NCI-H146 treated with DMSO at 0.1 percent for 48 hours (cell line): ENCODE measurements around the gene CGNL1.

Source experiments
- DNase-seq: peaks from one replicate; lab custom pipeline; 2025; ENCODE audit not compliant: unreplicated experiment; lab: John Stamatoyannopoulos, UW

The CGNL1 gene

DNA sequence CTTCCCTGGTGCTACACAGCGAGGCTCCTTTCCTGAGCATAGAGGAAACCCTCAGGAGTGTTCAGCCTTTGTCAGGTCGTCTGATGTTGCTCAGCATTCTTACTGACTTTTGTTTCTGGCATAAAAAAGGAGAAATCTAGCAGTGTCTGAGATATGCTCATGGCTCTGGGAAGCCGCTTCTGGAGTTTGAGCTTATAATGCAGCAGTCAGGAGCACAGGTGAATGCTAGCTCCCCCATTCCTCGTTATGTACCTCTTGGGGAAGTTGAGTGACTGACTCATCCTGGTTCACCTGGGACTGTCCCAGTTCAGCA lies 166.2 kb downstream of the CGNL1 start:
- DNase-seq = no peak

GRCh38 chr15:57544848-57545480 lies 168.7 kb downstream of the CGNL1 start:
- no peak for DNase-seq

GRCh38 chr15:57545995-57546394 lies 169.7 kb downstream of the CGNL1 start:
- no peak for DNase-seq

DNA sequence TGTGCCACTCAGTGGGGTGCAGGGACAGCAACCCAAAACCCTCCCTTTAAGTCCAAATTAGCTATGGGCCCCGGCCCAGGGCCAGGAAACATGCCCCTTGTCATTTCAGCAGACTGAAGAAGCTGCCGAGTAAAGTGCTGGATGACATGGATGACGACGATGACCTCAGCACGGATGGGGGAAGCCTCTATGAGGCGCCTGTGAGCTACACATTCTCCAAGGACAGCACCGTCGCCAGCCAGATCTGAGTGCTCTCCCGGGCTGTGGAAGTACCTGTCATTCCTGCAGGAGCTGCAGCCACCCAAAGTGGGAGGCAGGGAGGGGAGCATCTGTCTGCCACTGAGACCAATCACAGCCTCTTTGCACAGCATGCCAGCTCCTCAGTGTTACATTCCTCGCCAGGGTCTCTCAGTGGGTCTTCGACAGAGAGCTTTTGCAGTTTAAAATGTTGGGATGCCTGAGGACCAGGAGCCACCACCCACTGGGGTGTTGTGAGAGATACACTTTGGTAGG lies 171.0 kb downstream of the CGNL1 start:
- DNase-seq = no peak

- DNase-seq = no peak
Observed at GRCh38 chr15:57548351-57548750, 172.0 kb downstream of the CGNL1 start.

DNA sequence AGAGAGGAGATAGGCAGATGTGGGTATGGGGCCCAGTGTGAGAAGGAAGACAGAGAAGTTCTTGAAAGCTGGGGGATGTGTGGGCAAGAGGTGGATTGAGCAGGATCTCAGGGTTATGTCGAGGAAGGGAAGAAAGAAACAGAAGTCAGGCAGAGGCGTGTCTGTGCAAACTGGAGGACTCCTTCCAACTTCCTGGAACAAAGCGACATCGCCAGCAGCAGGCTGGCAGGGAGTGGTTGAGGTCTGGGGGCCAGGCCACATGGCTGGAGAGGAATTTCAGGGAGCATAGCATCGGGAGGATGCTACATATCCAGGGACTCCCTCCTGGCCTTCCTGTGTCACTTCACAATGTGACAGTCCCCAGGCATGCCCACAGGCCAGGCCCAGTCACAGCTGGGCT lies 172.5 kb downstream of the CGNL1 start:
- DNase-seq = no peak

- no peak for DNase-seq
Observed at GRCh38 chr15:57549935-57550334, 173.6 kb downstream of the CGNL1 start.

DNA sequence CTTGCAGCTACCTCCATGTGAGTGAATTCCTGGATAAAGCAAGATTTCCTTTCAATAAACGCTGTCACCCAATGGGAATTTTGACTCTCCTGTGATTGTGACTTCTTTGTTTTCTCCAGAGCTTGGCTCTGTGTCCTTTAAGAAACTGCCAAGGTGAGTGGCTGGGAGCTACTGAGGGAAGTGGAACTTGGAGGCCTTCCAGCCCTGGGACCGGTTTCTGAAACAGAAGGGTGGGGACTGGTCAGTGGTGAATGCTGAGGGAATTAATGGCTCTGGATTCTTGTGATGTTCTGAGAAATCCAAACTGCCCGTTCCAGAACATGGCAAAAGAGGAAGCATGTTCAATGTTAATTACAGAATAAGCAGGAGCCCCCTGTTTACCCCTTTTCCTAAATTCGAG lies 174.3 kb downstream of the CGNL1 start:
- no peak for DNase-seq

- DNase-seq = no peak
Observed at GRCh38 chr15:57551715-57552677, 175.7 kb downstream of the CGNL1 start.

GRCh38 chr15:57552678-57553334 lies 176.5 kb downstream of the CGNL1 start:
- no peak for DNase-seq

DNA sequence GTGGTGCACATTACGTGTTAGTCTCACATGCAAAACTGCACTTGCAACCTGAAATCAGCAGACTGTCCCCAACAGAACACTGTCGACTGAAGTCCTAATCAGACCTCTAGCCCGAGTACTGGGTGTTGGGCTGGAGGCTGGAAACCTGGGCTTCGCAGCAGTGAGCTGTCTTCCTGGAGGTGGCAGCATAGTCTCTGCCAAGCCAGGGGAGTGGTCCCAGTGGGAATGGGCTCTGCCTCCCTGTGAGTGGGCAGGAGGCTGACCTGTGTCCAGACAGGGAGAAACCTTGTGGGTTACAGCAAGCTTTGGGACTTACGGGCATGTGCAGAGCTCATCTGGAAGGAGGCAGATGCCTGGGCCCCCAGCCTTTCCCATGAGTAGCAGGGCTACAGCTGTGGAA lies 177.2 kb downstream of the CGNL1 start:
- DNase-seq = no peak

DNA sequence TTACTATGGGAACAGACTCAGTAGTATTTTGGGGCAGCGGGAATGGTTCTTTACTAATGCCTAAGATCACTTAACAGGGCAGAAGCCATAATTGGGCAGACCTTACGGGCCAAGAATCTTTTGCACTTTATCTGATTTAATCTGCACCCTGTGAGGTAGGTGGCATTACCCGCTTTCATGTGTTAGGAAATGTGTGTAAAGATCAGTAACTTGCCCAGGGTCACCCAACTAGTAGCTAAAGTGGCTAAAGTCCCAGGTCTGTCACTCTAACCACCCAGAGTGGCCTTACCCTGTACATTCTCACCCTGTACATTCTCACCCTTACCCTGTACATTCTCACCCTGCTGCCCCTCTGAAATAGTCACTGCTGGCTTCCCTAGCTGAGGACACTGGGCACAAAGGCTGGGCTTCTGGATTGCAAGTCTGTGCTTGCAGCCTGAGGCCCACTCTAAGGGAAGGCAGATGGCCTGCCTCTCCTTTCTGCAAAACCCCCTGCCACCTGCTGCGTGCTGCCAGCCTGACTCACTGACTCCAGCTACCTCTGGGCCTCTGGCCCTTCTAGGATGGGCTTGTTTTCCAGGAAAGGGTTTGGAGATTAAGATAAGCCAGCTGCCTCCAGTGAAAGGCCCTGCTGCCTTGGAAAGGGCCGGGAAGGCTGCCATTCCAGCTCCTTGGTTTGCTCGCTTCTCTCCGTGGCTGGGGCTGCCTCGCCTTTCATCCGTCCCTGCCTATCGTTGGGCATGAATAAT lies 177.9 kb downstream of the CGNL1 start:
- DNase-seq = peak; percentile 49

GRCh38 chr15:57554812-57555179 lies 178.5 kb downstream of the CGNL1 start:
- DNase-seq = no peak

GRCh38 chr15:57555270-57555669 lies 179.0 kb downstream of the CGNL1 start:
- no peak for DNase-seq

DNA sequence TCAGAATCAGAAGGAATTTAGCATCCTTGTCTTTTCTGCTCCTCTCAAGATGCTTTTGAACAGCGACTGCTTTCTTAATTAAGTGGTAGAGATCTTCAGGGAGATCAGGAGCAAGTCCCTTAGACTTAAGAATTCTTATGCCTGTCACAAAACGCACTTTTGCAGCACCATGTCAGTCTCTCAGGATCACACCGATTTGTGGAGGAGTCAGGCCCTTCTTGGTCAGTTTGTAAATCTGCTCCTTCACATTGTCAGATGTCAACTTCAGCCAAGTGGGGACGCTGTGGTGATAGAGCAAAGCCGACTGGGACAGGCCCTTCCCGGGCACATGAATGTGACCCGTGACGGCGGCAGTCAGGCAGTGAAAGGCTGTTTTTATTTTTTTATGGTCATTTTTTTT lies 179.7 kb downstream of the CGNL1 start:
- no peak for DNase-seq

- no peak for DNase-seq
Observed at GRCh38 chr15:57557267-57557666, 181.0 kb downstream of the CGNL1 start.

DNA sequence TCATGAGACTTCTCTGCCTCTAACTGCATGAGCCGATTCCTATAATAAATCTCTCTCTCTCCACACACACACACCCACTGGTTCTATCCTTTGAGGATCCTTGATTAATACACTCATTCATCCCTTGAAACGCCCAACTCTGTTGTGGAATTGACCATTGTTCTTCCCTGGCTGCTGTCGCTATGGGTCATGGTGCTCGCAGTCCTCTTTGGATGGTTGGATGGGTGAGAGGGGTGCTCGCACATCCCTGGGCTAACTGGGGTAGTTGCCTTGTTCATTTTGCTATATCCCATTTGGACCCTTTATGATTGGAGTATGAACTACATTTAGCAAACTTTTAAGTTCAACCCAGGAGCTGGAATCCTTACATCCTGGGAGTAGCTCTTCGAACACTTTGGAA lies 181.5 kb downstream of the CGNL1 start:
- no peak for DNase-seq

DNA sequence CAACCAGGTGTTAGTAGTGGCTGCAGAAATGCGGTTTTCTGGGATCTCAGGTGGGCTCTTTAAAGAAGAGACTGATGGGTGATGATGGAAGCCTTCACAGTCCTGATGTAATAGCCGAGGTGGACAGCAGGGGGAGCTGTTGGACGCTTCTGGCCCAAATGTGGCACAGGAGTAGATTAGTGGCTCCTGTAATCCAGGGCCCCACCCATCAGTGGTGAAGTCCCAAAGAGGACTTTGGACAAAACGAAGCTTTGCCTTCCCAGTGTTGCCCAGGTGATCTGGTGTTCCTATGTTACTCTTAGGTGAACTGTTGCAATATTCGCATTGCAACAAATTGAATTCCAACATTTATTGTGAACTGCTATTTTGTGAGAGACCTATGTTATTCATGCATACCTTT lies 183.6 kb downstream of the CGNL1 start:
- peak; percentile 20 for DNase-seq

- peak; percentile 33 for DNase-seq
Observed at GRCh38 chr15:57561041-57561711, 184.9 kb downstream of the CGNL1 start.

DNA sequence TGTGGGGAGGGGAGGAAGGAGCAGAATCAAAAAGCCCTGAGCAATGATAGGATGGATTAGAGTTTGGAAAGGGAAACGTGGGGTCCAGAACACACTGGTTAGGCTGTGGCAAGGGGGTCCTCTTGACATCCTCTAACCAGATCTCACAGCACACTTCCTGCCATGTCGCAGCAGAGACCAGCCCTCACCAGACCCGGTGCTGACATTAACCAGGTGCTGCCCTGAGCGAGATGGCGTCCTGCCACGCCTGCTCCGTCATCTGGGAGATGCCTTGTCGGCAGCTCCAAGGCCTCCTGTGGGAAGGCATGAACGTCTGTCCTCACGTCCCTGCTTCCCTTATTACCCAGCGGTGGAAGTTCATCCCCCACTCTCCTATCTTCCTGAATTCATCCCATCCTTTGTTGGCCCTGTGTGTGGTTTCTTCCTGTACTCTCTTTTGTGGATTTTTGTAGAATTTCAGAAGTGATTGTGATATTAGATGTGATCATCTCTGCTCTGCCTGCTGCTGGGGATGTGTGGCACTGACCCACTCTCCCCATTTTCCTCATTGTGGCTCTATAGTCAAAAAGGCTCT lies 186.0 kb downstream of the CGNL1 start:
- no peak for DNase-seq
